ENCODE results near the gene KIRREL1.

Gene KIRREL1

GRCh38 chr1:157949074-157949354 is 44.4 kb upstream of the KIRREL1 start:
- Histone ChIP-seq H3K4me1 (ENCODE audit: insufficient read depth, low read length) (no peaks in the 10 kb centered on the region), H4K20me1 (ENCODE audit: insufficient read depth, low read length) (no peaks in the 10 kb centered on the region), H3K4me2 (ENCODE audit: insufficient read depth, low read length) (no peak overlapping the region), H3K36me3 (ENCODE audit: insufficient read depth, low read length) (no peaks in the 10 kb centered on the region), H3K4me3 (ENCODE audit: low read depth in 1 of 2, low read length in 2 of 2) (no peak overlapping the region), H3K9ac (ENCODE audit: low read depth, low read length) (no peak overlapping the region), H3K27ac (ENCODE audit: low read length) (no peak overlapping the region), H3K79me2 (ENCODE audit: insufficient read depth, low read length) (no peaks in the 10 kb centered on the region), H3K9me3 (ENCODE audit: insufficient read depth, low read length, severe bottlenecking) (no peaks in the 10 kb centered on the region), H2AFZ (ENCODE audit: low read depth, low read length) (no peak overlapping the region), H3K27me3 (ENCODE audit: insufficient read depth, low read length, poor library complexity) (peaks cover 26% of the 10 kb centered on the region)
- TF ChIP-seq CTCF (IDR thresholded peaks at IDR 0.05; ENCODE audit: borderline replicate concordance, extremely low read depth, low read length, poor library complexity, severe bottlenecking) (no peak), EZH2 (IDR thresholded peaks at IDR 0.05; ENCODE audit: borderline replicate concordance, low read depth, low read length, severe bottlenecking) (no peak)
- ATAC-seq (ENCODE audit: insufficient read depth, low read depth), result no peak
- no peak for DNase-seq

GRCh38 chr1:157951230-157951629 is 42.2 kb upstream of the KIRREL1 start:
- no peak overlapping the region for H3K9ac ChIP-seq (ENCODE audit: low read depth, low read length)
- no peak for ATAC-seq (ENCODE audit: insufficient read depth, low read depth)
- H3K4me2 ChIP-seq (ENCODE audit: insufficient read depth, low read length), result no peak overlapping the region
- H2AFZ ChIP-seq (ENCODE audit: low read depth, low read length), result no peak overlapping the region
- H3K27me3 ChIP-seq (ENCODE audit: insufficient read depth, low read length, poor library complexity), result peaks cover 24% of the 10 kb centered on the region
- H4K20me1 ChIP-seq (ENCODE audit: insufficient read depth, low read length), result no peaks in the 10 kb centered on the region
- H3K36me3 ChIP-seq (ENCODE audit: insufficient read depth, low read length), result no peaks in the 10 kb centered on the region
- H3K9me3 ChIP-seq (ENCODE audit: insufficient read depth, low read length, severe bottlenecking), result no peaks in the 10 kb centered on the region
- no peaks in the 10 kb centered on the region for H3K4me1 ChIP-seq (ENCODE audit: insufficient read depth, low read length)
- no peak overlapping the region for H3K4me3 ChIP-seq (ENCODE audit: low read depth in 1 of 2, low read length in 2 of 2)
- DNase-seq, result no peak
- H3K27ac ChIP-seq (ENCODE audit: low read length), result no peak overlapping the region
- TF ChIP-seq EZH2 (IDR thresholded peaks at IDR 0.05; ENCODE audit: borderline replicate concordance, low read depth, low read length, severe bottlenecking), result no peak
- TF ChIP-seq CTCF (IDR thresholded peaks at IDR 0.05; ENCODE audit: borderline replicate concordance, extremely low read depth, low read length, poor library complexity, severe bottlenecking), result no peak
- H3K79me2 ChIP-seq (ENCODE audit: insufficient read depth, low read length), result no peaks in the 10 kb centered on the region

GRCh38 chr1:157952601-157953000 is 40.8 kb upstream of the KIRREL1 start:
- no peak overlapping the region for H3K4me2 ChIP-seq (ENCODE audit: insufficient read depth, low read length)
- no peaks in the 10 kb centered on the region for H3K79me2 ChIP-seq (ENCODE audit: insufficient read depth, low read length)
- H4K20me1 ChIP-seq (ENCODE audit: insufficient read depth, low read length), result no peaks in the 10 kb centered on the region
- H3K27me3 ChIP-seq (ENCODE audit: insufficient read depth, low read length, poor library complexity), result peaks cover 34% of the 10 kb centered on the region
- no peak overlapping the region for H2AFZ ChIP-seq (ENCODE audit: low read depth, low read length)
- DNase-seq, result no peak
- H3K27ac ChIP-seq (ENCODE audit: low read length), result no peak overlapping the region
- no peak for TF ChIP-seq EZH2 (IDR thresholded peaks at IDR 0.05; ENCODE audit: borderline replicate concordance, low read depth, low read length, severe bottlenecking)
- no peak for TF ChIP-seq CTCF (IDR thresholded peaks at IDR 0.05; ENCODE audit: borderline replicate concordance, extremely low read depth, low read length, poor library complexity, severe bottlenecking)
- no peak overlapping the region for H3K9ac ChIP-seq (ENCODE audit: low read depth, low read length)
- H3K9me3 ChIP-seq (ENCODE audit: insufficient read depth, low read length, severe bottlenecking), result no peaks in the 10 kb centered on the region
- no peaks in the 10 kb centered on the region for H3K4me1 ChIP-seq (ENCODE audit: insufficient read depth, low read length)
- no peak for ATAC-seq (ENCODE audit: insufficient read depth, low read depth)
- H3K36me3 ChIP-seq (ENCODE audit: insufficient read depth, low read length), result no peaks in the 10 kb centered on the region
- H3K4me3 ChIP-seq (ENCODE audit: low read depth in 1 of 2, low read length in 2 of 2), result no peak overlapping the region

GRCh38 chr1:157955221-157955620 is 38.2 kb upstream of the KIRREL1 start:
- Histone ChIP-seq H3K27me3 (ENCODE audit: insufficient read depth, low read length, poor library complexity) (peaks cover 51% of the 10 kb centered on the region), H3K9ac (ENCODE audit: low read depth, low read length) (no peak overlapping the region)

More at GRCh38 chr1:157955221-157955620, 38.2 kb upstream of the KIRREL1 start:
- Histone ChIP-seq H3K36me3 (ENCODE audit: insufficient read depth, low read length) (no peaks in the 10 kb centered on the region), H3K4me2 (ENCODE audit: insufficient read depth, low read length) (no peak overlapping the region), H3K4me3 (ENCODE audit: low read depth in 1 of 2, low read length in 2 of 2) (no peak overlapping the region), H3K27ac (ENCODE audit: low read length) (no peak overlapping the region), H3K9me3 (ENCODE audit: insufficient read depth, low read length, severe bottlenecking) (no peaks in the 10 kb centered on the region), H3K79me2 (ENCODE audit: insufficient read depth, low read length) (no peaks in the 10 kb centered on the region), H4K20me1 (ENCODE audit: insufficient read depth, low read length) (no peaks in the 10 kb centered on the region), H3K4me1 (ENCODE audit: insufficient read depth, low read length) (no peaks in the 10 kb centered on the region), H2AFZ (ENCODE audit: low read depth, low read length) (no peak overlapping the region)
- no peak for DNase-seq
- no peak for TF ChIP-seq EZH2 (IDR thresholded peaks at IDR 0.05; ENCODE audit: borderline replicate concordance, low read depth, low read length, severe bottlenecking)
- TF ChIP-seq CTCF (IDR thresholded peaks at IDR 0.05; ENCODE audit: borderline replicate concordance, extremely low read depth, low read length, poor library complexity, severe bottlenecking), result no peak
- no peak for ATAC-seq (ENCODE audit: insufficient read depth, low read depth)
